Measurements from ENCODE around the gene CENPM. TPM values are rescaled to one million over a fixed set of nuclear protein-coding genes. Genes with fewer than 3 reads are reported as not detected.

CENPM gene
- total and polyA plus RNA-seq, 2 donors (not counting 3 experiments of a cell fraction or from before 2014, with no cell fraction given) = 34.5 to 37.4 TPM

GRCh38 chr22:41976070-41976901 is 29.3 kb upstream of the CENPM start:
- no peaks in the 10 kb centered on the region for H4K20me1 ChIP-seq (replicated peaks; ENCODE audit: control insufficient read depth, extremely low read depth, insufficient read depth, low read length)
- H3K36me3 ChIP-seq (ENCODE audit: control insufficient read depth in 2 of 2, extremely low read depth in 1 of 2, insufficient read depth in 2 of 2, low read length in 2 of 2) = no peaks in the 10 kb centered on the region
- no peak for FAIRE-seq
- H3K9me1 ChIP-seq (replicated peaks; ENCODE audit: control insufficient read depth, extremely low read depth, insufficient read depth, low read length) = no peaks in the 10 kb centered on the region
- H3K27me3 ChIP-seq (ENCODE audit: control insufficient read depth in 2 of 2, insufficient read depth in 2 of 2, low read length in 2 of 2) = peaks cover 24 to 31% of the 10 kb centered on the region in 2 experiments
- DNase-seq (ENCODE audit: low read depth, low spot score) = no peak
- H3K4me1 ChIP-seq (ENCODE audit: control insufficient read depth, extremely low read depth, insufficient read depth, low read length) = peaks cover 3% of the 10 kb centered on the region
- H3K4me2 ChIP-seq (ENCODE audit: insufficient read depth, low read length) = no peak overlapping the region
- ChIA-PET POLR2A (no interaction called here), CTCF (interaction anchor here (1.7 kb wide), 1 partner anchor 115 kb away, joined by 3 read pairs; the partner anchor contains the start of gene NDUFA6)
- intact Hi-C loops (cut with micrococcal nuclease) = no loop called here
- peak overlapping the region; percentile 74 for H2AFZ ChIP-seq (ENCODE audit: low read depth, low read length)
- TF ChIP-seq MYC (IDR thresholded peaks at IDR 0.05; ENCODE audit: low read depth, low read length) = no peak
- no peak for TF ChIP-seq GATA2 (IDR thresholded peaks at IDR 0.05; ENCODE audit: insufficient read depth, insufficient read length, low read depth, low read length)
- no peak for TF ChIP-seq POLR2A (IDR thresholded peaks at IDR 0.05; ENCODE audit: low read depth, low read length)
- TF ChIP-seq CTCF (IDR thresholded peaks at IDR 0.05; ENCODE audit: extremely low read depth in 1 of 2, insufficient read depth in 1 of 2, low read depth in 1 of 2, low read length in 2 of 2) = no peak
- TF ChIP-seq, protein P1, sequence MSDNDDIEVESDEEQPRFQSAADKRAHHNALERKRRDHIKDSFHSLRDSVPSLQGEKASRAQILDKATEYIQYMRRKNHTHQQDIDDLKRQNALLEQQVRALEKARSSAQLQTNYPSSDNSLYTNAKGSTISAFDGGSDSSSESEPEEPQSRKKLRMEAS (IDR thresholded peaks at IDR 0.05; ENCODE audit: insufficient read depth, insufficient read length) = no peak
- no peak for TF ChIP-seq JUN (IDR thresholded peaks at IDR 0.05; ENCODE audit: borderline replicate concordance, insufficient read depth, insufficient read length, low read depth)
- TF ChIP-seq FOS (IDR thresholded peaks at IDR 0.05; ENCODE audit: borderline replicate concordance, insufficient read depth, low read length) = no peak
- no peak for TF ChIP-seq EZH2 (IDR thresholded peaks at IDR 0.05; ENCODE audit: borderline replicate concordance, low read depth, low read length, severe bottlenecking)
- TF ChIP-seq POLR2AphosphoS5 (IDR thresholded peaks at IDR 0.05; ENCODE audit: insufficient read depth, low read depth, low read length) = no peak
- no peaks in the 10 kb centered on the region for H3K9me3 ChIP-seq (replicated peaks; ENCODE audit: control insufficient read depth, insufficient read depth, low read length)
- dilution Hi-C loops (cut with MboI; ENCODE audit: extremely low pct_ligation_motif_present, low sequenced_read_pairs) = no loop called here
- H3K27ac ChIP-seq (ENCODE audit: insufficient read depth, low read depth, low read length) = no peak overlapping the region
- no peak overlapping the region for H3K9ac ChIP-seq (replicated peaks; ENCODE audit: extremely low read depth, insufficient read depth, low read length)
- peak overlapping the region in 2 of 3 experiments; percentile 2 to 32 for H3K4me3 ChIP-seq (replicated peaks in 1 of 3; ENCODE audit: insufficient read depth in 1 of 3, low read depth in 1 of 3, low read length in 3 of 3)
- BruUV-seq (replicated peaks) = no TSS peak
- H3K79me2 ChIP-seq (ENCODE audit: control insufficient read depth, insufficient read depth, low read length) = no peaks in the 10 kb centered on the region
